Measurements from ENCODE around the gene ABCC10. TPM values are rescaled to one million over a fixed set of nuclear protein-coding genes. Genes with fewer than 3 reads are reported as not detected.
A peak's percentile ranks its signal among the peaks of the same experiment; 100 is the strongest.

Gene ABCC10
- total RNA-seq, 1 experiment from 2014 or later = 31.8 TPM

GRCh38 chr6:43490523-43490939, 63.2 kb downstream of the ABCC10 start:
- Histone ChIP-seq H3K9ac (ENCODE audit: extremely low read depth, insufficient read length, low read length) (no peak overlapping the region), H3K79me2 (ENCODE audit: insufficient read depth, low read length) (peaks cover 2% of the 10 kb centered on the region; the same call in 1 of the 2 replicates), H2AFZ (ENCODE audit: low read length) (no peak overlapping the region), H4K20me1 (ENCODE audit: control insufficient read depth, insufficient read depth, insufficient read length) (no peaks in the 10 kb centered on the region), H2BK15ac (ENCODE audit: low read depth, low read length) (no peak overlapping the region), H3K23me2 (ENCODE audit: insufficient read length, low read depth, low read length, poor library complexity, severe bottlenecking) (no peaks in the 10 kb centered on the region), H2BK5ac (ENCODE audit: insufficient read length, low read length) (no peak overlapping the region), H3K18ac (ENCODE audit: insufficient read length, low read depth, low read length) (no peak overlapping the region), H2BK20ac (ENCODE audit: low read depth, low read length, poor library complexity, severe bottlenecking) (no peak overlapping the region), H3K14ac (ENCODE audit: insufficient read depth, low read length) (no peak overlapping the region), H4K91ac (ENCODE audit: insufficient read length, low read depth, low read length) (no peak overlapping the region), H2AK5ac (ENCODE audit: insufficient read length, low read length) (no peak overlapping the region), H3K27ac (ENCODE audit: insufficient read length, low read depth, low read length) (no peak overlapping the region), H3K4me2 (ENCODE audit: insufficient read depth, insufficient read length, low read length) (no peak overlapping the region), H3K9me3 (ENCODE audit: control insufficient read depth, low read depth, low read length) (no peaks in the 10 kb centered on the region), H4K8ac (replicated peaks; ENCODE audit: insufficient read length, low read depth, low read length) (no peak overlapping the region), H3K27me3 (ENCODE audit: insufficient read depth, low read length) (no peaks in the 10 kb centered on the region), H4K5ac (ENCODE audit: insufficient read length, low read depth, low read length) (no peak overlapping the region), H2BK12ac (ENCODE audit: insufficient read length, low read depth, low read length) (no peak overlapping the region), H3K4ac (ENCODE audit: low read depth, low read length) (no peak overlapping the region), H3T11ph (ENCODE audit: low read length) (no peak overlapping the region), H3K23ac (ENCODE audit: insufficient read length, low read depth, low read length) (no peak overlapping the region), H3K4me1 (ENCODE audit: insufficient read depth, low read length) (peaks cover 6% of the 10 kb centered on the region; the same call in 1 of the 2 replicates), H3K56ac (ENCODE audit: insufficient read length, low read depth, low read length) (no peak overlapping the region), H2BK120ac (ENCODE audit: low read depth, low read length, poor library complexity, severe bottlenecking) (no peak overlapping the region), H3K79me1 (ENCODE audit: insufficient read depth, low read depth, low read length, poor library complexity, severe bottlenecking) (peaks cover 16% of the 10 kb centered on the region)
- no peak for TF ChIP-seq CTCF (conservative IDR thresholded peaks at IDR 0.05)
- H3K36me3 Mint-ChIP-seq (ENCODE audit: insufficient read depth in 1 of 3, low read depth in 3 of 3) = peaks cover 0 to 4% (median 0%) of the 10 kb centered on the region in 3 experiments; a peak in 3 of 7 replicates
- H3K9me3 Mint-ChIP-seq = no peaks in the 10 kb centered on the region
- no CpG with 5 or more reads among the region's 6 CpGs for WGBS (ENCODE audit: extremely low coverage, insufficient read length, low lambda C conversion rate)
- peak overlapping the region in 1 of 3 experiments; percentile 83; a peak in 1 of 7 replicates for H3K27ac Mint-ChIP-seq
- no peaks in the 10 kb centered on the region for H3K27me3 Mint-ChIP-seq (ENCODE audit: low read depth)
- no peak overlapping the region for H3K4me3 Mint-ChIP-seq
- no peak for DNase-seq
- peaks cover 24 to 27% of the 10 kb centered on the region in 2 experiments for H3K4me1 Mint-ChIP-seq
